HG03108 (cell line): Measurements from ENCODE around the gene SLC22A12.
"Not testable (repeated sequence)": the region's sequence is repeated elsewhere in the genome, so short reads cannot be mapped to it uniquely, and the experiment has no call there.

Source experiments
- ATAC-seq: cut with Tn5 transposase; IDR thresholded peaks from one replicate; pipeline ENCODE4 v1.9.1; 2021; ENCODE audit warnings: moderate library complexity; ENCODE audit not compliant: unreplicated experiment

Gene SLC22A12

GRCh38 chr11:64590763-64591221, at the start of gene SLC22A12:
Gene SLC22A12, plus strand, starts transcription at chr11:64591220. Its CDS starts 337 bp downstream, at chr11:64591557.
- ATAC-seq: no peak

- no peak for ATAC-seq
These were observed 48.6 kb upstream of the SLC22A12 start for GRCh38 chr11:64542172-64543125.

GRCh38 chr11:64543818-64544217, 47.2 kb upstream of the SLC22A12 start:
- no peak for ATAC-seq

GRCh38 chr11:64544616-64545296, 46.3 kb upstream of the SLC22A12 start:
- ATAC-seq: no peak

GRCh38 chr11:64545619-64546018, 45.4 kb upstream of the SLC22A12 start:
- no peak for ATAC-seq

- ATAC-seq: no peak
These were observed 44.8 kb upstream of the SLC22A12 start for GRCh38 chr11:64546176-64546575.

- ATAC-seq: no peak
These were observed 44.4 kb upstream of the SLC22A12 start for GRCh38 chr11:64546600-64546999.

GRCh38 chr11:64549969-64550368, 41.1 kb upstream of the SLC22A12 start:
- ATAC-seq: no peak

- ATAC-seq: no peak
These were observed 37.3 kb upstream of the SLC22A12 start for GRCh38 chr11:64553554-64554201.

GRCh38 chr11:64556044-64556720, 34.8 kb upstream of the SLC22A12 start:
- no peak for ATAC-seq

GRCh38 chr11:64556721-64557250, 34.2 kb upstream of the SLC22A12 start:
- ATAC-seq: no peak

- no peak for ATAC-seq
These were observed 32.8 kb upstream of the SLC22A12 start for GRCh38 chr11:64558065-64558745.

GRCh38 chr11:64558869-64559268, 32.2 kb upstream of the SLC22A12 start:
- ATAC-seq: no peak

- ATAC-seq: no peak
These were observed 31.5 kb upstream of the SLC22A12 start for GRCh38 chr11:64559351-64560138.

GRCh38 chr11:64560139-64560771, 30.8 kb upstream of the SLC22A12 start:
- no peak for ATAC-seq

- ATAC-seq: no peak
These were observed 30.1 kb upstream of the SLC22A12 start for GRCh38 chr11:64560941-64561340.

- not testable (repeated sequence) for ATAC-seq
These were observed 29.6 kb upstream of the SLC22A12 start for GRCh38 chr11:64561429-64561828.

GRCh38 chr11:64561984-64562722, 28.9 kb upstream of the SLC22A12 start:
- ATAC-seq: no peak
